Stomach (tissue), 9 donors: ENCODE data around the gene GPC5. TPM values are rescaled to one million over a fixed set of nuclear protein-coding genes. Genes with fewer than 3 reads are reported as not detected.

Experiments used
- DNase-seq, 2 donors: peaks; one replicate each; pipeline versions ENCODE4 v3.0.0 to v3.0.0-alpha.2; 2013 to 2019
- H3K27ac ChIP-seq, 5 donors: fragments of 200-600 bp in 4 of 5; sonication (generic) in 4 of 5; one replicate each; pipeline ENCODE4 v1.5.1; 2013 to 2019; ENCODE audit warnings: mild to moderate bottlenecking in 1 of 5, moderate library complexity in 1 of 5
- H3K27me3 ChIP-seq, 3 donors: fragments of 200-600 bp; sonication (generic); one replicate each; pipeline ENCODE4 v1.5.1; 2017 to 2019; ENCODE audit warnings: mixed run types in 1 of 3
- H3K36me3 ChIP-seq, 4 donors: fragments of 200-600 bp; sonication (generic); 1 replicate in 3 of 4; 2 replicates in 1 of 4; pipeline ENCODE4 v1.5.1; 2016 to 2019
- H3K4me1 ChIP-seq, 4 donors: fragments of 200-600 bp; sonication (generic); one replicate each; pipeline ENCODE4 v1.5.1; 2016 to 2019
- H3K4me3 ChIP-seq, 4 donors: fragments of 200-600 bp; sonication (generic) in 3 of 4; one replicate each; pipeline ENCODE4 v1.5.1; 2016 to 2019; ENCODE audit warnings: mild to moderate bottlenecking in 1 of 4
- H3K9me3 ChIP-seq, 4 donors: fragments of 200-600 bp; sonication (generic); one replicate each; pipeline ENCODE4 v1.5.1; 2016 to 2019
- CTCF ChIP-seq, 7 experiments: fragments of 450-650 bp in 4 of 7; fragments of 200-600 bp in 3 of 7; sonication (generic) in 3 of 7; IDR thresholded peaks; one replicate each; pipeline ENCODE4 v1.5.1; 2016 to 2019; ENCODE audit warnings: antibody characterized with exemption in 7 of 7, control low read depth in 2 of 7, mild to moderate bottlenecking in 1 of 7
- EP300 ChIP-seq: sonication (generic); formaldehyde crosslinking; IDR thresholded peaks from one replicate; pipeline ENCODE4 v1.6.1; 2017; ENCODE audit warnings: antibody characterized with exemption
- POLR2A ChIP-seq, 4 donors: fragments of 450-650 bp; IDR thresholded peaks; one replicate each; pipeline ENCODE4 v1.6.1; 2016; ENCODE audit warnings: antibody characterized with exemption in 4 of 4, control low read depth in 2 of 4, mild to moderate bottlenecking in 1 of 4, moderate library complexity in 1 of 4
- POLR2AphosphoS5 ChIP-seq, 3 donors: sonication (generic); formaldehyde crosslinking; IDR thresholded peaks; one replicate each; pipeline ENCODE4 v1.6.1; 2016; ENCODE audit warnings: antibody characterized with exemption in 3 of 3
- WGBS, 5 donors: extraction: QIAGEN DNeasy Blood & Tissue Kit in 3 of 5; methylation state at CpG; one replicate each; pipeline versions ENCODE4 v1.1.5 to v1.1.7; 2013 to 2018; 5-methylcytosine and 5-hydroxymethylcytosine counted together
- intact Hi-C: fragments of 100-400 bp; cut with DNase I; formaldehyde crosslinking; loops from one replicate; pipeline ENCODE4 v1.15.1; 2023; ENCODE audit warnings: low total_unique reads
- polyA plus RNA-seq, 3 donors: library from polyadenylated mRNA; stranded (reverse); fragments of 200-250 nt; gene quantifications; one replicate each; pipeline ENCODE4 v1.2.3, GENCODE V29; 2013
- total RNA-seq, 5 donors: library from RNA; depleted of rRNA; stranded (reverse); fragments of >200 nt; gene quantifications; one replicate each; pipeline versions ENCODE4 v1.1.0 to v1.2.3, GENCODE V29; 2014 to 2016
- donor health status: healthy with polysubstance abuse.
- donor health status: Bipolar disorder and iron deficiency.
- donor health status: healthy.

The GPC5 gene
- total and polyA plus RNA-seq, 8 donors: 0.87 to 2.8 TPM; not detected in 6

GRCh38 chr13:92661406-92661805 lies 1263.0 kb downstream of the GPC5 start:
- no peak overlapping the region for H3K4me3 ChIP-seq
- H3K4me1 ChIP-seq: no peaks in the 10 kb centered on the region
- no peak for DNase-seq
- 72 to 87% (median 83%) methylated on average over 1 of the region's 1 CpG for WGBS, 5 donors
- H3K9me3 ChIP-seq: no peaks in the 10 kb centered on the region
- no peak for TF ChIP-seq POLR2A (IDR thresholded peaks at IDR 0.05)
- TF ChIP-seq EP300: no peak
- no peak for TF ChIP-seq POLR2AphosphoS5 (IDR thresholded peaks at IDR 0.05)
- TF ChIP-seq CTCF (IDR thresholded peaks at IDR 0.05): no peak
- no peaks in the 10 kb centered on the region for H3K36me3 ChIP-seq
- H3K27me3 ChIP-seq: no peaks in the 10 kb centered on the region
- no peak overlapping the region for H3K27ac ChIP-seq
- intact Hi-C loops: no loop called here

GRCh38 chr13:92668157-92668556 lies 1269.7 kb downstream of the GPC5 start:
- intact Hi-C loops: no loop called here
- no peaks in the 10 kb centered on the region for H3K27me3 ChIP-seq
- DNase-seq: no peak
- H3K4me1 ChIP-seq: no peaks in the 10 kb centered on the region
- no peaks in the 10 kb centered on the region for H3K9me3 ChIP-seq
- H3K36me3 ChIP-seq: no peaks in the 10 kb centered on the region
- no peak overlapping the region for H3K27ac ChIP-seq
- H3K4me3 ChIP-seq: no peak overlapping the region
- TF ChIP-seq POLR2A (IDR thresholded peaks at IDR 0.05): no peak
- TF ChIP-seq POLR2AphosphoS5 (IDR thresholded peaks at IDR 0.05): no peak
- TF ChIP-seq CTCF (IDR thresholded peaks at IDR 0.05): no peak
- no peak for TF ChIP-seq EP300

- 82 to 95% (median 90%) methylated on average over 2 of the region's 2 CpGs for WGBS, 5 donors
- Histone ChIP-seq H3K9me3 (no peaks in the 10 kb centered on the region), H3K4me1 (no peaks in the 10 kb centered on the region), H3K36me3 (no peaks in the 10 kb centered on the region), H3K4me3 (no peak overlapping the region), H3K27me3 (no peaks in the 10 kb centered on the region), H3K27ac (no peak overlapping the region)
- intact Hi-C loops: no loop called here
- no peak for DNase-seq
- TF ChIP-seq POLR2AphosphoS5 (IDR thresholded peaks at IDR 0.05) (no peak), POLR2A (IDR thresholded peaks at IDR 0.05) (no peak), EP300 (no peak), CTCF (IDR thresholded peaks at IDR 0.05) (no peak)
Measured at GRCh38 chr13:92670096-92670495, 1271.7 kb downstream of the GPC5 start.

GRCh38 chr13:92671821-92672220 lies 1273.4 kb downstream of the GPC5 start:
- no peak for DNase-seq

More at GRCh38 chr13:92671821-92672220, 1273.4 kb downstream of the GPC5 start:
- Histone ChIP-seq H3K4me1 (no peaks in the 10 kb centered on the region), H3K27ac (no peak overlapping the region), H3K4me3 (no peak overlapping the region), H3K9me3 (no peaks in the 10 kb centered on the region), H3K36me3 (no peaks in the 10 kb centered on the region), H3K27me3 (no peaks in the 10 kb centered on the region)
- TF ChIP-seq EP300: no peak
- TF ChIP-seq CTCF (IDR thresholded peaks at IDR 0.05): no peak
- TF ChIP-seq POLR2A (IDR thresholded peaks at IDR 0.05): no peak
- TF ChIP-seq POLR2AphosphoS5 (IDR thresholded peaks at IDR 0.05): no peak
- intact Hi-C loops: no loop called here
- WGBS, 5 donors: 72 to 78% (median 74%) methylated on average over 2 of the region's 2 CpGs
